NCI-H1417 (cell line): ENCODE data around the gene ICAM3.

Experiments used
- DNase-seq, 3 experiments: peaks; one replicate each; lab custom pipeline; 2025; lab: John Stamatoyannopoulos, UW

ICAM3 gene

GRCh38 chr19:10291554-10292205 is 47.7 kb downstream of the ICAM3 start:
- no peak for DNase-seq

GRCh38 chr19:10290876-10291553 is 48.4 kb downstream of the ICAM3 start:
- DNase-seq = peak in 2 of 3 experiments; percentile 52 to 59

GRCh38 chr19:10290357-10290875 is 49.0 kb downstream of the ICAM3 start:
- DNase-seq = peak in 1 of 3 experiments; percentile 59

GRCh38 chr19:10289836-10290356 is 49.5 kb downstream of the ICAM3 start, which contains the start of gene ICAM5:
Gene ICAM5 (plus strand): TSS chr19:10289952. CDS start chr19:10290044, 92 bp downstream.
- peak in 2 of 3 experiments; percentile 91 to 92 for DNase-seq

GRCh38 chr19:10289167-10289835 is 50.1 kb downstream of the ICAM3 start:
- DNase-seq = peak in 2 of 3 experiments; percentile 92 to 94

GRCh38 chr19:10288662-10289166 is 50.7 kb downstream of the ICAM3 start:
- DNase-seq = peak in 2 of 3 experiments; percentile 81 to 83

GRCh38 chr19:10286803-10287737 is 52.4 kb downstream of the ICAM3 start, which contains the start of gene ICAM4:
Gene ICAM4 (plus strand): TSS chr19:10286955. CDS start chr19:10287013, 58 bp downstream.
- no peak for DNase-seq

GRCh38 chr19:10285393-10285792 is 54.0 kb downstream of the ICAM3 start:
- no peak for DNase-seq

GRCh38 chr19:10284960-10285278 is 54.5 kb downstream of the ICAM3 start:
- DNase-seq = no peak

- no peak for DNase-seq
These were observed 55.1 kb downstream of the ICAM3 start for GRCh38 chr19:10284065-10284959.
